ENCODE results near the gene VPS45.

The VPS45 gene

DNA sequence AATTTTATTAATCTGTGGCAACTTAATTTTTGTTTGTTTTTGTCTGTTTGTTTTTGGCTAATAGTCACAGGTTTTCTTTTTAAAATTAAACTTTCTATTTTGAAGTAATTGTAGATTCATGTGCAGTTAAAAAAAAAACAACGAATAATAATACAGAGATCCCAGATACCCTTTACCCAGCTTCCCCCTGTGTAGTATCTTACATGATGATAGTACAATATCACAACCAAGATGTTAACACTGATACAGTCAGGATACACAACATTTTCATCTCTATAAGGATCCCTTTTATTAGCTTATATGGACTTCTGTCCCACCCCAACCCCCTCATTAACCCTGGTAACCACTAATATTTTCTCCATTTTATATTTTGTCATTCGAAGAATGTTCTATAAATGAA is 5.9 kb downstream of the VPS45 start:
- H3K36me3 ChIP-seq (ENCODE audit: control insufficient read depth, insufficient read depth, low read length), result no peaks in the 10 kb centered on the region
- no peaks in the 10 kb centered on the region for H3K4me1 ChIP-seq (ENCODE audit: control insufficient read depth, insufficient read depth, low read length)
- no peak overlapping the region for H3K9ac ChIP-seq (ENCODE audit: low read depth, low read length)
- H3K27me3 ChIP-seq (ENCODE audit: control insufficient read depth, insufficient read depth, low read length), result no peaks in the 10 kb centered on the region
- H3K9me3 ChIP-seq (ENCODE audit: control insufficient read depth, insufficient read depth, low read length), result no peaks in the 10 kb centered on the region
- no peak overlapping the region for H3K4me3 ChIP-seq (ENCODE audit: low read depth, low read length)

DNA sequence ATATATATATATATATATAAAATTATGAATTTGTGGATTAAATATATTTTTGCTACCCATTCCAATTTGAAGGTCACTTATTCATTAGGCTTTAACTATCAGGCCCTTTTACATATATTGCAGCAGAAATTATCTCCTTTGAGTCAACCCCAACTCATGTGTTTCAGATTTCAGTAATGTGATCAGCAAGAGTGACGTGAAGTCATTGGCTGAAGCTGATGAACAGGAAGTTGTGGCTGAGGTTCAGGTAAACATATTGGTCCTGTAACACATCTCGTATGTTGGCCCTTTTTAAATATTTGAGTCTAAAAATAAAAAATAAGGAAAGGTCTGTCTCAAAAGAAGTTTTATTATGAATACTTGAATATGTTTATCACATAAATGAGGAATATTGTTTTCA is 8.5 kb downstream of the VPS45 start:
- no peak overlapping the region for H3K4me3 ChIP-seq (ENCODE audit: low read depth, low read length)
- no peak overlapping the region for H3K9ac ChIP-seq (ENCODE audit: low read depth, low read length)
- H3K9me3 ChIP-seq (ENCODE audit: control insufficient read depth, insufficient read depth, low read length), result no peaks in the 10 kb centered on the region
- H3K27me3 ChIP-seq (ENCODE audit: control insufficient read depth, insufficient read depth, low read length), result no peaks in the 10 kb centered on the region
- no peaks in the 10 kb centered on the region for H3K4me1 ChIP-seq (ENCODE audit: control insufficient read depth, insufficient read depth, low read length)
- H3K36me3 ChIP-seq (ENCODE audit: control insufficient read depth, insufficient read depth, low read length), result peaks cover 2% of the 10 kb centered on the region

DNA sequence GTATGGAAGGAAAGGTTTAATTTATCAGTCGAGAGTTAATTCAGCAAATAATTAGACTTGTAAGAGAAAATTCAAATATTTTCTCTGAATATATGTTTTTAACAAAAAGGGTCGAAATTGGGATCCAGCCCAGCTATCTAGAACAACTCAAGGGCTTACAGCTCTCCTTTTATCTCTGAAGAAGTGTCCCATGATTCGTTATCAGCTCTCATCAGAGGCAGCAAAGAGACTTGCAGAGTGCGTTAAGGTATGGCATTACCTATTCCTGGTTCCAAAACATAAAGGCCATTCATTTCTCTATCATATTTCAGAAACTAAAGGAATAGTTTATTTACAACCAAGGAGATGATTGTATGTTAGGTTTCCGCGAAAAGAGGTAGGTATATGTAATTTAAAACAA is 9.4 kb downstream of the VPS45 start:
- H3K4me3 ChIP-seq (ENCODE audit: low read depth, low read length), result no peak overlapping the region
- peaks cover 2% of the 10 kb centered on the region for H3K36me3 ChIP-seq (ENCODE audit: control insufficient read depth, insufficient read depth, low read length)
- no peak overlapping the region for H3K9ac ChIP-seq (ENCODE audit: low read depth, low read length)
- H3K9me3 ChIP-seq (ENCODE audit: control insufficient read depth, insufficient read depth, low read length), result no peaks in the 10 kb centered on the region
- no peaks in the 10 kb centered on the region for H3K4me1 ChIP-seq (ENCODE audit: control insufficient read depth, insufficient read depth, low read length)
- H3K27me3 ChIP-seq (ENCODE audit: control insufficient read depth, insufficient read depth, low read length), result no peaks in the 10 kb centered on the region

DNA sequence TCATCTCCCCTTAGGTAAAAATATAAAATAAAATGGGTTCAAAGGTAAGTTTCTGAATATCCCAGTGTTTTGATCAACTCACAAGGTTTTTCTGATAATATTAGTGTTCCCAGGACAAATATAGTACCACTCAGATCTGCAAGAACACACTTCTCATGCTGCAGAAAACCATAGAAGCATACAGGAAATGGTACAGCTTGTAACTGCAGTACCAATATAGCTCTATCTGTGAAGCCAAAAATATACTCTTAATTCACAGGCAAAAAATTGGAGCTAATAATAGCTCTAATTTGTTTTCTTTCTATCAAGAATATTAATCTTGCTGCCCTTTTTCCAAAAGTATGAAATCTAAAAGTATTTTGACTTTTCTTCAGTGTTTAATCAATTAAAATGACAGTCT is 13.2 kb downstream of the VPS45 start:
- no peaks in the 10 kb centered on the region for H3K9me3 ChIP-seq (ENCODE audit: control insufficient read depth, insufficient read depth, low read length)
- H3K4me3 ChIP-seq (ENCODE audit: low read depth, low read length), result no peak overlapping the region
- H3K9ac ChIP-seq (ENCODE audit: low read depth, low read length), result no peak overlapping the region
- H3K4me1 ChIP-seq (ENCODE audit: control insufficient read depth, insufficient read depth, low read length), result no peaks in the 10 kb centered on the region
- H3K36me3 ChIP-seq (ENCODE audit: control insufficient read depth, insufficient read depth, low read length), result peaks cover 2% of the 10 kb centered on the region
- no peaks in the 10 kb centered on the region for H3K27me3 ChIP-seq (ENCODE audit: control insufficient read depth, insufficient read depth, low read length)

DNA sequence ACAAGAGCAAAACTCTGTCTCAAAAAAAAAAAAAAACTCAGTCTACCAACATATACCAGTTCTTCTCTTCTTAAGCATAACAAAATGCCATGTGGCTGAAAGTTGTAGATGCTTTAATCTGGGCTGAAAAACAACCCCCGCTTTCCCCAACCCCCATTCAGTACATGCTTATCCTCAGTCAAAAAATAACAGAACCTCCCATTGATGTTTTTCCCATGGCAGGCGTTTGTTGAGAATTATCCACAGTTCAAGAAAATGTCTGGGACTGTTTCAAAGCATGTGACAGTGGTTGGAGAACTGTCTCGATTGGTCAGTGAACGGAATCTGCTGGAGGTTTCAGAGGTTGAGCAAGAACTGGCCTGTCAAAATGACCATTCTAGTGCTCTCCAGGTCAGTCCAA is 14.9 kb downstream of the VPS45 start:
- no peaks in the 10 kb centered on the region for H3K27me3 ChIP-seq (ENCODE audit: control insufficient read depth, insufficient read depth, low read length)
- H3K4me1 ChIP-seq (ENCODE audit: control insufficient read depth, insufficient read depth, low read length), result no peaks in the 10 kb centered on the region
- H3K4me3 ChIP-seq (ENCODE audit: low read depth, low read length), result no peak overlapping the region
- peaks cover 2% of the 10 kb centered on the region for H3K36me3 ChIP-seq (ENCODE audit: control insufficient read depth, insufficient read depth, low read length)
- H3K9ac ChIP-seq (ENCODE audit: low read depth, low read length), result no peak overlapping the region
- H3K9me3 ChIP-seq (ENCODE audit: control insufficient read depth, insufficient read depth, low read length), result no peaks in the 10 kb centered on the region

DNA sequence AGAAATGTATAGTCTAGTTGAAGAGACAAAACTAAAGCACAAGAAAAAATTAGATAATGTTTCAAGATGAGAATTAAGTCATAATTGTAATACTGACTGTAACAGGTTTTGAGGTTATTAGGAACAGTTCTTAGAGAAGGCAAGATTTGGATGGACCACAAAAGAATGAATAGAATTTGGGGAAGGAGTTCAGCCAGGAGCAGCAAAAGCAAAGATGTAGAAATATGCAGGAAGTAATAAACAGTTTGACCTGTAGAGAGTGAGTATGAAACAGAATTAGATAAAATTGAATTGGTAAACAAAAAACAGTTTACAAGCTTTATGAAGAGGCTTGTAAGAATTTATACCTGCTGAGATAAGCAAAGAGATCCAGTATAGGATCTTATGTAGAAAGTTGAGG is 16.3 kb downstream of the VPS45 start:
- no peaks in the 10 kb centered on the region for H3K4me1 ChIP-seq (ENCODE audit: control insufficient read depth, insufficient read depth, low read length)
- H3K27me3 ChIP-seq (ENCODE audit: control insufficient read depth, insufficient read depth, low read length), result no peaks in the 10 kb centered on the region
- H3K4me3 ChIP-seq (ENCODE audit: low read depth, low read length), result no peak overlapping the region
- H3K9ac ChIP-seq (ENCODE audit: low read depth, low read length), result no peak overlapping the region
- no peaks in the 10 kb centered on the region for H3K9me3 ChIP-seq (ENCODE audit: control insufficient read depth, insufficient read depth, low read length)
- H3K36me3 ChIP-seq (ENCODE audit: control insufficient read depth, insufficient read depth, low read length), result peaks cover 2% of the 10 kb centered on the region

DNA sequence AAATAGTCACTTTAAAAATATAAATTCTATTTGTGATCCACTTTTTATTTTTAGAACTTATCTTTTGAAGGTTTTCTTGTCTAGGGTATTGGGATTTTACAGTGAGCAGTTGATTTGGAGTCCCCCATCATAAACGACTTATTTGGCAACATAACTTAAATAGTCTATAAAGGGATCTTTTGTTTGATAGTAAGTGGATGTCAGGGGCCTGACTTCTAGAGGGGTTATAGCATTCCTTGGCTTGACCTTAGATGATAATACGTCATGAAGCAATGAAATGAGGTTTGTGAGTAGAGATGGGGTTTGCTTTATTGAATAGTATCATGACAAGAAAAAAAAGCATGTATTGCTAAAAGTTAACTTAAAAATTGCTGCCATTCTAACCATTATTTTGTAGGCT is 17.8 kb downstream of the VPS45 start:
- Histone ChIP-seq H3K9ac (ENCODE audit: low read depth, low read length) (no peak overlapping the region), H3K27me3 (ENCODE audit: control insufficient read depth, insufficient read depth, low read length) (no peaks in the 10 kb centered on the region), H3K4me3 (ENCODE audit: low read depth, low read length) (no peak overlapping the region), H3K9me3 (ENCODE audit: control insufficient read depth, insufficient read depth, low read length) (no peaks in the 10 kb centered on the region), H3K4me1 (ENCODE audit: control insufficient read depth, insufficient read depth, low read length) (no peaks in the 10 kb centered on the region), H3K36me3 (ENCODE audit: control insufficient read depth, insufficient read depth, low read length) (no peaks in the 10 kb centered on the region)

DNA sequence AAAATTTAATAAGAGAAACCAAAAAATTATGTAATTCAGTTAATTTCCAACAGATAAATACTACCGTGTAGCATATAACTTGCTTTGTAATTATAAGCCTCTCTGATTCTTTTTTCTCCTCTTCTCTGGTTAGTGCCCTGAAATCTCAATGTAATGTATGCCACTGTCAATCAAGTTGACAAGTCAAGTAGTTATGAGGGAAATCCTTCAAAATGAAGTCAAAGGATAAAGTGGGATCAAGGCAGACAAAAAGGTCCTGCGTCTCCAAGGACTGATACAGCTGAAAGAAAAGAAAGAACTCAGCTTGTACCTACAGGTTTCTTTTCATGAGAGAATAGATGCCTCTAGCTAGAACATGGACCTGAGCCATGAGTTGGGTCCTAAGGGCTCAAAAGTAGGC is 19.8 kb downstream of the VPS45 start:
- no peaks in the 10 kb centered on the region for H3K4me1 ChIP-seq (ENCODE audit: control insufficient read depth, insufficient read depth, low read length)
- no peaks in the 10 kb centered on the region for H3K36me3 ChIP-seq (ENCODE audit: control insufficient read depth, insufficient read depth, low read length)
- H3K9ac ChIP-seq (ENCODE audit: low read depth, low read length), result no peak overlapping the region
- H3K27me3 ChIP-seq (ENCODE audit: control insufficient read depth, insufficient read depth, low read length), result no peaks in the 10 kb centered on the region
- H3K4me3 ChIP-seq (ENCODE audit: low read depth, low read length), result no peak overlapping the region
- no peaks in the 10 kb centered on the region for H3K9me3 ChIP-seq (ENCODE audit: control insufficient read depth, insufficient read depth, low read length)

DNA sequence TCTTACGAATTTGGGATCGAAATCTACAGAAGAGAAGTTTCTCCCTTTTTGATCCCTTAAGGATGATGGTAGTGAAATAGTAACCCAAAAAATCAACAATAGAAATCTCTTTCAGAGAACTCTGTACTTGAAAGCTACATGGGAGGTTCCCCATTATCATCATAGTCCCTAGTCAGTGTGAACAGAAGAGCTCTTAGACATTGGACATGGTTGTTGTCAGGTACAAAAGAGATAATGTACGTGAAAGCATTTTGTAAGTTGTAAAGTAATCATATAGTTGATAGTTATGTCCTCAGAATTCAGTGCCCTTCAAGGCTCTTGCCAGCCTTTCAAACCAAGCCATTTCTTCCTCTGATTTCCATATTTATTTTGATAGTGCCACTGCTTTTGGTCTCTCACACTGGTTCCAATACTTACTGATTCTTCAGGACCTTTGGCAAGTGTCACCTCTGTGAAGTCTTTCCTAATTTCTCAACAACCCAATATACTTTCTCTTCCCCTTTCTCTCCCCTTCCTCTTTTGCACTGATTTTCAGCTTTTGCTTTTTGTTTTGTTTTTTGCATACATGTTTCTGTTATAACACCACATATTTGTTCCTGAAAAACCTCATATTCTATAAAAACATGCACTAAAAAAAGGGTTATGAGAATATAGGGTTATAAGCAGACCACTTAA is 22.4 kb downstream of the VPS45 start:
- no peak overlapping the region for H3K4me3 ChIP-seq (ENCODE audit: low read depth, low read length)
- no peaks in the 10 kb centered on the region for H3K9me3 ChIP-seq (ENCODE audit: control insufficient read depth, insufficient read depth, low read length)
- H3K27me3 ChIP-seq (ENCODE audit: control insufficient read depth, insufficient read depth, low read length), result no peaks in the 10 kb centered on the region
- H3K4me1 ChIP-seq (ENCODE audit: control insufficient read depth, insufficient read depth, low read length), result no peaks in the 10 kb centered on the region
- no peaks in the 10 kb centered on the region for H3K36me3 ChIP-seq (ENCODE audit: control insufficient read depth, insufficient read depth, low read length)
- no peak overlapping the region for H3K9ac ChIP-seq (ENCODE audit: low read depth, low read length)

DNA sequence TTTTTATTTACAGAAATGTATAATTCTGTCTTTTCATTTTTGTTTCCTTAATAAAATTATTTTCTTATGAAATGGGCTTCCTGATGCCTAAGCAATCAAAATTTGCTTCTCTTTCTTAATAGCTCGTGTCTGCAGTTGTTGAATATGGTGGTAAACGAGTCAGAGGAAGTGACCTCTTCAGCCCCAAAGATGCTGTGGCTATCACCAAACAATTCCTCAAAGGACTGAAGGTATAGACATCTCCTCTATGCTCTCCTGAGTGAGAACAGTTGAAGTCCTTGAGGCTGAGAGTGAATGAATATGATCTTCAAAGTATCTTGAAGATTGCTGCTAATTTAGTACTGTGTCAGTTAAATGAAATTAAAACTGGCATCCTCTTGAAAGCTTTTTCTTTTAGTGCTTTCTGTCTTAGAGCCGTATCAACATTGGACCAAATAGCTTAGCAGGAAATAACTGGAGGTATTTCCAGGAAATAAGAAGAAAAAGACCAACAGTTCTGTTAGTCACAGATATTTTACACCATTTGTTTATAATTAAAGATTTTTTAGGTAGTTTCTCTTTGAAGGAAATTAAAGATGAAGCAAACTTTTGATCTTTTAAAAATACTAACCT is 24.7 kb downstream of the VPS45 start:
- H3K27me3 ChIP-seq (ENCODE audit: control insufficient read depth, insufficient read depth, low read length), result no peaks in the 10 kb centered on the region
- no peaks in the 10 kb centered on the region for H3K9me3 ChIP-seq (ENCODE audit: control insufficient read depth, insufficient read depth, low read length)
- H3K9ac ChIP-seq (ENCODE audit: low read depth, low read length), result no peak overlapping the region
- no peaks in the 10 kb centered on the region for H3K4me1 ChIP-seq (ENCODE audit: control insufficient read depth, insufficient read depth, low read length)
- H3K36me3 ChIP-seq (ENCODE audit: control insufficient read depth, insufficient read depth, low read length), result no peaks in the 10 kb centered on the region
- no peak overlapping the region for H3K4me3 ChIP-seq (ENCODE audit: low read depth, low read length)

DNA sequence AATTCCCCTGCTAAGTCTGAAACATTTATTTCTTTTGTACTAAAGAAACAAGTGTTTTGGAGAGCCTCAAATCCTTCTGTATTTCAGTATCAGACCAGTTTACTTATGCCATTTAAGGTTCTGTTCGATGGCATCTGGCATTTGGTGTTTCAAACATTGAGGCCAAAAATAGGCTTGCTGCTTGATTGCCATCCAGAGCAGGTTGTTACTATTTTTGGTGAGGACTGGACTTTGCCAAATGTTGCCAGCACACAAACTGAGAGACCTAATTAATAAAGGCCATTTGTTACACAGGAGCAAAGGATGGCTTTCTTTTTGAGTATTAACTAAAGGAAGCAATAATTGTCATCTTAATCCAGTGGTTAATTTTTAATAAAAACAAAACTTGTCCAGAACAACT is 26.2 kb downstream of the VPS45 start:
- H3K4me3 ChIP-seq (ENCODE audit: low read depth, low read length), result no peak overlapping the region
- no peaks in the 10 kb centered on the region for H3K4me1 ChIP-seq (ENCODE audit: control insufficient read depth, insufficient read depth, low read length)
- no peaks in the 10 kb centered on the region for H3K36me3 ChIP-seq (ENCODE audit: control insufficient read depth, insufficient read depth, low read length)
- H3K27me3 ChIP-seq (ENCODE audit: control insufficient read depth, insufficient read depth, low read length), result no peaks in the 10 kb centered on the region
- H3K9me3 ChIP-seq (ENCODE audit: control insufficient read depth, insufficient read depth, low read length), result no peaks in the 10 kb centered on the region
- no peak overlapping the region for H3K9ac ChIP-seq (ENCODE audit: low read depth, low read length)

DNA sequence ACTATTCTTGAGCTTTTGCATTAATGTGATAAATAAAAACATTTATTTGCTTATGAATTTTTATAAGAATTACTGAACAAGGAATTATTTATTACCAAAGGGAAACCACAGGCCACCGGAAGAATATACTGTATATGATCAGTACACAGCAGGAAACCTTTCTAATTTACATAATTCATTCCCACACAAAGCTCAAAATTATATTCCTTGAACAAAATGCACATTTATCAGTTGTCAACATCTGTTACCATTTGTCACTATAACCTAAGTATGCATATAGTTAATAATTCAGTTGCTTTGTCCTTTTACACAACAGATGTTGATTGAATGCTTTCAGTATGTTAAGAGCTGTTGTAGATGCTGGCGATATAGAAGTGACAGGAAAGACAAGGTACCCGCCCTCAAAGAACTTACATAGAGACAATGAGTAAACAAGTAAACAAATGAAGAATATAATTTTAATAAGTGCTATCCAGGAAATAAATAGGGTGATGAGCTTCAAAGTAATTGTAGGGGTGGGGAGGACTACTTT is 27.2 kb downstream of the VPS45 start:
- Histone ChIP-seq H3K27me3 (ENCODE audit: control insufficient read depth, insufficient read depth, low read length) (no peaks in the 10 kb centered on the region), H3K9me3 (ENCODE audit: control insufficient read depth, insufficient read depth, low read length) (no peaks in the 10 kb centered on the region), H3K4me1 (ENCODE audit: control insufficient read depth, insufficient read depth, low read length) (no peaks in the 10 kb centered on the region), H3K9ac (ENCODE audit: low read depth, low read length) (no peak overlapping the region), H3K4me3 (ENCODE audit: low read depth, low read length) (no peak overlapping the region), H3K36me3 (ENCODE audit: control insufficient read depth, insufficient read depth, low read length) (no peaks in the 10 kb centered on the region)
